Measurements from ENCODE around the gene GPR39. TPM values are rescaled to one million over a fixed set of nuclear protein-coding genes. Genes with fewer than 3 reads are reported as not detected.

Gene GPR39
- total RNA-seq, 1 experiment from 2014 or later: 0.50 TPM

- H2BK120ac ChIP-seq (ENCODE audit: low read depth, low read length, poor library complexity, severe bottlenecking): no peak overlapping the region
- Mint-ChIP-seq H3K4me1 (peaks cover 13 to 24% of the 10 kb centered on the region in 2 experiments), H3K9me3 (no peaks in the 10 kb centered on the region), H3K36me3 (ENCODE audit: insufficient read depth in 1 of 3, low read depth in 3 of 3) (no peaks in the 10 kb centered on the region; a peak in 1 of 7 replicates), H3K4me3 (peak overlapping the region in 1 of 2 experiments; percentile 6; a peak in 1 of 5 replicates), H3K27me3 (ENCODE audit: low read depth) (peaks cover 3% of the 10 kb centered on the region), H3K27ac (peak overlapping the region in 2 of 3 experiments; percentile 19 to 21; a peak in 3 of 7 replicates)
- no peak overlapping the region for H4K5ac ChIP-seq (ENCODE audit: insufficient read length, low read depth, low read length)
- no peaks in the 10 kb centered on the region for H3K79me2 ChIP-seq (ENCODE audit: insufficient read depth, low read length)
- H3K27me3 ChIP-seq (ENCODE audit: insufficient read depth, low read length): no peaks in the 10 kb centered on the region
- no peak overlapping the region for H2BK5ac ChIP-seq (ENCODE audit: insufficient read length, low read length)
- H2BK12ac ChIP-seq (ENCODE audit: insufficient read length, low read depth, low read length): no peak overlapping the region
- no peak for TF ChIP-seq CTCF (conservative IDR thresholded peaks at IDR 0.05)
- no peak overlapping the region for H3K4me2 ChIP-seq (ENCODE audit: insufficient read depth, insufficient read length, low read length)
- H3K79me1 ChIP-seq (ENCODE audit: insufficient read depth, low read depth, low read length, poor library complexity, severe bottlenecking): no peaks in the 10 kb centered on the region
- no peak overlapping the region for H2AFZ ChIP-seq (ENCODE audit: low read length)
- H3K4ac ChIP-seq (ENCODE audit: low read depth, low read length): no peak overlapping the region
- H4K91ac ChIP-seq (ENCODE audit: insufficient read length, low read depth, low read length): no peak overlapping the region
- H4K20me1 ChIP-seq (ENCODE audit: control insufficient read depth, insufficient read depth, insufficient read length): no peaks in the 10 kb centered on the region
- H4K8ac ChIP-seq (replicated peaks; ENCODE audit: insufficient read length, low read depth, low read length): no peak overlapping the region
- no peak for DNase-seq
- no peak overlapping the region for H3T11ph ChIP-seq (ENCODE audit: low read length)
- no peak overlapping the region; the same call in 1 of the 2 replicates for H3K14ac ChIP-seq (ENCODE audit: insufficient read depth, low read length)
- H3K27ac ChIP-seq (ENCODE audit: insufficient read length, low read depth, low read length): no peak overlapping the region
- no peaks in the 10 kb centered on the region for H3K9me3 ChIP-seq (ENCODE audit: control insufficient read depth, low read depth, low read length)
- H2BK15ac ChIP-seq (ENCODE audit: low read depth, low read length): no peak overlapping the region
- H3K9ac ChIP-seq (ENCODE audit: extremely low read depth, insufficient read length, low read length): no peak overlapping the region
- no CpG with 5 or more reads among the region's 14 CpGs for WGBS (ENCODE audit: extremely low coverage, insufficient read length, low lambda C conversion rate)
- H3K18ac ChIP-seq (ENCODE audit: insufficient read length, low read depth, low read length): no peak overlapping the region
- no peak overlapping the region for H2BK20ac ChIP-seq (ENCODE audit: low read depth, low read length, poor library complexity, severe bottlenecking)
- H3K23me2 ChIP-seq (ENCODE audit: insufficient read length, low read depth, low read length, poor library complexity, severe bottlenecking): no peaks in the 10 kb centered on the region
- H3K4me1 ChIP-seq (ENCODE audit: insufficient read depth, low read length): no peaks in the 10 kb centered on the region; the same call in 1 of the 2 replicates
- H3K56ac ChIP-seq (ENCODE audit: insufficient read length, low read depth, low read length): no peak overlapping the region
- H2AK5ac ChIP-seq (ENCODE audit: insufficient read length, low read length): no peak overlapping the region
- H3K23ac ChIP-seq (ENCODE audit: insufficient read length, low read depth, low read length): no peak overlapping the region
Measured at GRCh38 chr2:132605236-132606180, 188.9 kb downstream of the GPR39 start.

All from H9 (cell line).